GM12873 (cell line): ENCODE results near the gene UQCRC2.

ENCODE experiments used
- TF ChIP-seq, protein P1 (sequence below): IDR thresholded peaks from 2 replicates; pipeline ENCODE4 v1.5.1; 2012; ENCODE audit warnings: low read depth, mild to moderate bottlenecking, moderate library complexity, low read length, control low read depth; ENCODE audit not compliant: insufficient read depth; ENCODE audit errors: missing control alignments

Gene UQCRC2

GRCh38 chr16:21997697-21998480 lies 44.7 kb downstream of the UQCRC2 start:
- TF ChIP-seq, protein P1, sequence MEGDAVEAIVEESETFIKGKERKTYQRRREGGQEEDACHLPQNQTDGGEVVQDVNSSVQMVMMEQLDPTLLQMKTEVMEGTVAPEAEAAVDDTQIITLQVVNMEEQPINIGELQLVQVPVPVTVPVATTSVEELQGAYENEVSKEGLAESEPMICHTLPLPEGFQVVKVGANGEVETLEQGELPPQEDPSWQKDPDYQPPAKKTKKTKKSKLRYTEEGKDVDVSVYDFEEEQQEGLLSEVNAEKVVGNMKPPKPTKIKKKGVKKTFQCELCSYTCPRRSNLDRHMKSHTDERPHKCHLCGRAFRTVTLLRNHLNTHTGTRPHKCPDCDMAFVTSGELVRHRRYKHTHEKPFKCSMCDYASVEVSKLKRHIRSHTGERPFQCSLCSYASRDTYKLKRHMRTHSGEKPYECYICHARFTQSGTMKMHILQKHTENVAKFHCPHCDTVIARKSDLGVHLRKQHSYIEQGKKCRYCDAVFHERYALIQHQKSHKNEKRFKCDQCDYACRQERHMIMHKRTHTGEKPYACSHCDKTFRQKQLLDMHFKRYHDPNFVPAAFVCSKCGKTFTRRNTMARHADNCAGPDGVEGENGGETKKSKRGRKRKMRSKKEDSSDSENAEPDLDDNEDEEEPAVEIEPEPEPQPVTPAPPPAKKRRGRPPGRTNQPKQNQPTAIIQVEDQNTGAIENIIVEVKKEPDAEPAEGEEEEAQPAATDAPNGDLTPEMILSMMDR, result no peak

DNA sequence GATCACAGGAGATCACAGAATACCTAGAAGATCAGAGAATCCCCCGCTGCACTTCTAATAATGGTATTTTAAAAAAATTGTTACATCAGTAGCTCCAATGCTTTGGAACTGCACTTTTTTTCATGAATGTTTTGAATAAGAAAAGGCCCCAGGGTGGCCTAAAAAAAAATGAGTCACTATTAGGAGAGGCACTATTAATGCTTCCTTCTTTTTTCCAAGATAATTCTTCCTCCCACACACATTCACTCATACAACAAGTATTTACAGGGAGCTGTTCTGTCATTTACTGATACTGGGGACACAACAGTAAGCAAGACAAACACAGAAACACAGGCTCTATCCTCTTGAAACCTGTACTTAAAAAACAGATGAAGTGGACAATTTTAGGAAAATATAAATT lies 48.4 kb downstream of the UQCRC2 start:
- TF ChIP-seq, protein P1, result no peak

- TF ChIP-seq, protein P1, result no peak
These were observed 50.0 kb downstream of the UQCRC2 start for GRCh38 chr16:22003195-22003594.

GRCh38 chr16:22004341-22004740 lies 51.2 kb downstream of the UQCRC2 start:
- TF ChIP-seq, protein P1, result no peak

DNA sequence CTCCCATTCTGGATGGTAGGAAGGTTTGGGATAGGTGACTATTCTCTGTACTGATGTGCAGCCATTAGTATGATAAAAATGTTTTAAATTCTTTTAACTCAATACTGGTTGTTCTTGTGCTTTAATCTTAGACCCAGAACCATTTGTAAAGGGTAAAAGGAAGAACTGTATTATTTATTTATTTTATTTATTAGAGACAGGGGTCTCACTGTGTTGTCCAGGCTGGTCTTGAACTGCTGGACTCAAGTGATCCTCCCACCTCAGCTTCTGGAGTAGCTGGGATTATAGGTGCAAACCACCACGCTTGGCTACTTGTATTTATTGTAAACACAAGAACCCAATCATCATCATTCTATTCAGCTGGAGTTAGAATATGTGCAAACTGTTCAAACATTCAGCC lies 52.6 kb downstream of the UQCRC2 start:
- TF ChIP-seq, protein P1, result no peak

DNA sequence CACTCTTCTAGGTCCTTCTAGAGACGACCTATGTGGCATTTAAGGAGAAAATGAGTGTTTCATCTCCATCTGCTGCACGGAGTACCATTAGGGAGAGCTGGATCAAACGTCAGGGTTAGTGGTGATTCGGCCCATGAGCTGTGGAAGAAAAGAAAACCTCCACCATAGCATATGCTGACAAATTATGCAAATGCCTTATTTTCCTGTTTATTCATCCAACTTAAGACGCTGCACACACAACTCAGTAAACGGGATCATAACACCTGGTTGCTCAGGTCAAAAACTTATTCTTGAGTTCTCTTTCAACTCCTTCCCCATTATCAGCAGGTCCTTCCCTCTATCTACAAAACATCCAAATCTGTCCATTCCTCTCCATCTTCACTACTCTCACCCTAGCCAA lies 53.5 kb downstream of the UQCRC2 start:
- TF ChIP-seq, protein P1, result no peak

- TF ChIP-seq, protein P1, result no peak
These were observed 54.0 kb downstream of the UQCRC2 start for GRCh38 chr16:22007159-22007508.
